ENCODE results near the gene RAB21.
A peak's percentile ranks its signal among the peaks of the same experiment; 100 is the strongest.

Gene RAB21

GRCh38 chr12:71837356-71837755, 82.7 kb downstream of the RAB21 start:
- DNase-seq (ENCODE audit: low read depth, low spot score), result no peak
- Histone ChIP-seq H3K9me3 (ENCODE audit: insufficient read depth, low read length) (peaks cover 3% of the 10 kb centered on the region; the same call in 1 of the 2 replicates), H3K36me3 (ENCODE audit: insufficient read depth, insufficient read length, low read length) (peaks cover 10% of the 10 kb centered on the region), H3K27me3 (ENCODE audit: insufficient read depth, insufficient read length) (no peaks in the 10 kb centered on the region), H3K4me3 (ENCODE audit: insufficient read length, low read depth) (no peak overlapping the region), H3K4me1 (ENCODE audit: insufficient read depth, insufficient read length) (no peaks in the 10 kb centered on the region), H3K9ac (ENCODE audit: insufficient read length, low read depth) (no peak overlapping the region)
- TF ChIP-seq SUZ12 (IDR thresholded peaks at IDR 0.05; ENCODE audit: extremely low read depth, insufficient read depth, insufficient read length) (no peak), ZNF274 (IDR thresholded peaks at IDR 0.05; ENCODE audit: low read depth, low read length) (no peak), YY1 (IDR thresholded peaks at IDR 0.05; ENCODE audit: insufficient read depth, insufficient read length) (no peak)

GRCh38 chr12:71838231-71838630, 83.6 kb downstream of the RAB21 start:
- Histone ChIP-seq H3K9ac (ENCODE audit: insufficient read length, low read depth) (no peak overlapping the region), H3K9me3 (ENCODE audit: insufficient read depth, low read length) (peaks cover 3% of the 10 kb centered on the region; the same call in 1 of the 2 replicates), H3K36me3 (ENCODE audit: insufficient read depth, insufficient read length, low read length) (peaks cover 13% of the 10 kb centered on the region), H3K4me3 (ENCODE audit: insufficient read length, low read depth) (no peak overlapping the region), H3K4me1 (ENCODE audit: insufficient read depth, insufficient read length) (no peaks in the 10 kb centered on the region), H3K27me3 (ENCODE audit: insufficient read depth, insufficient read length) (no peaks in the 10 kb centered on the region)
- no peak for TF ChIP-seq YY1 (IDR thresholded peaks at IDR 0.05; ENCODE audit: insufficient read depth, insufficient read length)
- no peak for TF ChIP-seq SUZ12 (IDR thresholded peaks at IDR 0.05; ENCODE audit: extremely low read depth, insufficient read depth, insufficient read length)
- no peak for TF ChIP-seq ZNF274 (IDR thresholded peaks at IDR 0.05; ENCODE audit: low read depth, low read length)
- no peak for DNase-seq (ENCODE audit: low read depth, low spot score)

GRCh38 chr12:71838676-71839075, 84.0 kb downstream of the RAB21 start:
- Histone ChIP-seq H3K9me3 (ENCODE audit: insufficient read depth, low read length) (peaks cover 3% of the 10 kb centered on the region; the same call in 1 of the 2 replicates), H3K36me3 (ENCODE audit: insufficient read depth, insufficient read length, low read length) (peaks cover 13% of the 10 kb centered on the region), H3K9ac (ENCODE audit: insufficient read length, low read depth) (no peak overlapping the region), H3K27me3 (ENCODE audit: insufficient read depth, insufficient read length) (no peaks in the 10 kb centered on the region), H3K4me3 (ENCODE audit: insufficient read length, low read depth) (no peak overlapping the region), H3K4me1 (ENCODE audit: insufficient read depth, insufficient read length) (no peaks in the 10 kb centered on the region)
- no peak for DNase-seq (ENCODE audit: low read depth, low spot score)
- TF ChIP-seq SUZ12 (IDR thresholded peaks at IDR 0.05; ENCODE audit: extremely low read depth, insufficient read depth, insufficient read length) (no peak), ZNF274 (IDR thresholded peaks at IDR 0.05; ENCODE audit: low read depth, low read length) (no peak), YY1 (IDR thresholded peaks at IDR 0.05; ENCODE audit: insufficient read depth, insufficient read length) (no peak)

GRCh38 chr12:71840231-71840847, 85.7 kb downstream of the RAB21 start:
- H3K4me1 ChIP-seq (ENCODE audit: insufficient read depth, insufficient read length), result no peaks in the 10 kb centered on the region
- peaks cover 3% of the 10 kb centered on the region; the same call in 1 of the 2 replicates for H3K9me3 ChIP-seq (ENCODE audit: insufficient read depth, low read length)
- peaks cover 13% of the 10 kb centered on the region for H3K36me3 ChIP-seq (ENCODE audit: insufficient read depth, insufficient read length, low read length)
- H3K9ac ChIP-seq (ENCODE audit: insufficient read length, low read depth), result peak overlapping the region; percentile 92
- peak overlapping the region; percentile 86 for H3K4me3 ChIP-seq (ENCODE audit: insufficient read length, low read depth)
- H3K27me3 ChIP-seq (ENCODE audit: insufficient read depth, insufficient read length), result no peaks in the 10 kb centered on the region
- no peak for DNase-seq (ENCODE audit: low read depth, low spot score)
- TF ChIP-seq SUZ12 (IDR thresholded peaks at IDR 0.05; ENCODE audit: extremely low read depth, insufficient read depth, insufficient read length) (no peak), YY1 (IDR thresholded peaks at IDR 0.05; ENCODE audit: insufficient read depth, insufficient read length) (no peak), ZNF274 (IDR thresholded peaks at IDR 0.05; ENCODE audit: low read depth, low read length) (no peak)

GRCh38 chr12:71846322-71846940, 91.8 kb downstream of the RAB21 start:
- no peak for DNase-seq (ENCODE audit: low read depth, low spot score)
- TF ChIP-seq YY1 (IDR thresholded peaks at IDR 0.05; ENCODE audit: insufficient read depth, insufficient read length) (no peak), SUZ12 (IDR thresholded peaks at IDR 0.05; ENCODE audit: extremely low read depth, insufficient read depth, insufficient read length) (no peak), ZNF274 (IDR thresholded peaks at IDR 0.05; ENCODE audit: low read depth, low read length) (no peak)

GRCh38 chr12:71848212-71848611, 93.5 kb downstream of the RAB21 start:
- DNase-seq (ENCODE audit: low read depth, low spot score), result no peak

More at GRCh38 chr12:71846322-71846940, 91.8 kb downstream of the RAB21 start:
- no peaks in the 10 kb centered on the region for H3K27me3 ChIP-seq (ENCODE audit: insufficient read depth, insufficient read length)
- H3K36me3 ChIP-seq (ENCODE audit: insufficient read depth, insufficient read length, low read length), result peaks cover 21% of the 10 kb centered on the region
- H3K9ac ChIP-seq (ENCODE audit: insufficient read length, low read depth), result no peak overlapping the region
- H3K9me3 ChIP-seq (ENCODE audit: insufficient read depth, low read length), result peaks cover 23% of the 10 kb centered on the region; the same call in 1 of the 2 replicates
- H3K4me3 ChIP-seq (ENCODE audit: insufficient read length, low read depth), result no peak overlapping the region
- no peaks in the 10 kb centered on the region for H3K4me1 ChIP-seq (ENCODE audit: insufficient read depth, insufficient read length)

More at GRCh38 chr12:71848212-71848611, 93.5 kb downstream of the RAB21 start:
- peaks cover 16% of the 10 kb centered on the region for H3K36me3 ChIP-seq (ENCODE audit: insufficient read depth, insufficient read length, low read length)
- peaks cover 34% of the 10 kb centered on the region; the same call in 1 of the 2 replicates for H3K9me3 ChIP-seq (ENCODE audit: insufficient read depth, low read length)
- no peak overlapping the region for H3K4me3 ChIP-seq (ENCODE audit: insufficient read length, low read depth)
- H3K9ac ChIP-seq (ENCODE audit: insufficient read length, low read depth), result no peak overlapping the region
- H3K27me3 ChIP-seq (ENCODE audit: insufficient read depth, insufficient read length), result no peaks in the 10 kb centered on the region
- TF ChIP-seq YY1 (IDR thresholded peaks at IDR 0.05; ENCODE audit: insufficient read depth, insufficient read length) (no peak), SUZ12 (IDR thresholded peaks at IDR 0.05; ENCODE audit: extremely low read depth, insufficient read depth, insufficient read length) (no peak), ZNF274 (IDR thresholded peaks at IDR 0.05; ENCODE audit: low read depth, low read length) (no peak)
- peaks cover 7% of the 10 kb centered on the region for H3K4me1 ChIP-seq (ENCODE audit: insufficient read depth, insufficient read length)

Measured in NT2/D1 (cell line).